ENCODE data around the gene LAPTM5.

Gene LAPTM5

DNA sequence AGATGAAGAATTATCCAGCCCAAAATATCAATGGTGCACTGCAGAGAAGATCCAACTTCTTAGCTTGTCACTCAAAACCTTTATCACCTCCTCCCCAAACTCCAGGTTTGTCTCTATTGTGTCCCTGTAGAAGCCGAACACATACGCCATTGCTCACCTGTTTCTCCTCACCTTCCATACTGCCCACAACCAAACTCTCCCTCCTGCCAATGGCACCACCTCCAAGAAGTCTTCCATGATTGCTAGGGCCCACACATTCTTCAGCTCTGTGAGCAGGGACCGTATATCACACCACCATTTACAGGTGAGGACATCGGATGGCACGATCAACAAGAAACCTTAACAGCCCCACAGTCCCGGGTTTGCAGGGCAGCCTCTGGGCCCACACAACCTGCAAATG, 2.2 kb downstream of the LAPTM5 start:
- no peak for DNase-seq

DNA sequence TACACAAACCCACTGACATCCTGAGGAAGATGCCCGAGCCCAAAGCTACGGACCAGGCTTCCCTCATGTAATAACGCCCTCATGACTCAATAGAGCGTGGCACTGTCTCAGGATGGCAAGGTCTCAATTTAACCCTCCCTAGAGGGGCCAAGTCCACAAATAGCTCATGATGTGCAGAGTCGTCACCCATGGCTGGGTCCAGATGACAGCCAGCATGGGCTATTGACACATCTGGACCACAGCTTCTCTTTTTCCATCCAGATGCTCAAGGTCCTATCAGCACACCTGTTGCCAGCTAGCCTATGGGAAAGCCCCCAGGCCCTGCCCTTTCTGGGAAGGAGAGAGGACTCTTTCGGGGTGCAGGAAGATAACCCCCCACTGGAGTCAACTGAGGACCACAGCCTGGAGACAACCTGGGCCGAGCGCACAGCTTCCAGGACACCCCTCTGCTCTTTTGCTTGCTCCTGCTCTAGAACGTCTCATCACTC, 2.8 kb downstream of the LAPTM5 start:
- no peak for DNase-seq

DNA sequence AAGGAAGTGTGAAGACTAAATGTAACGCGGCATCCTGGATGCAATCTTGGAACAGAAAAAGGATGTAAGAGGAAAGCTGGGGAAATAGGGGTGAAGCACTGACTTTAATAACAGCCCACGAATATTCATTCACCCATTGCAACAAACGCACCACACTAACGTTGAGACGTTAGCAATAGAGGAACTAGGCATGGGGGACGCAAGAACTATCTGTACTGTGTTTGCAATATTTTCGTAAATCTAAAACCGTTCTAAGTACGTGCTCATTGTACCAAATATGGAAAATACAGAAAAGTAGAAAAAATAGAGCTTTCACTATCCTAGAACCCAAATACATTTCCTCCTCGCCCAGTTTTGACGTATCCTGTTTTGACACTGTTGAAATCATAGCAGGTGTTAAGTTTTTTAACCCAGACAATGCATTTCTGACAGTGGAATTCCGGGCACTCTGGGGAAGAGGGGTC, 3.9 kb downstream of the LAPTM5 start:
- DNase-seq: no peak

DNA sequence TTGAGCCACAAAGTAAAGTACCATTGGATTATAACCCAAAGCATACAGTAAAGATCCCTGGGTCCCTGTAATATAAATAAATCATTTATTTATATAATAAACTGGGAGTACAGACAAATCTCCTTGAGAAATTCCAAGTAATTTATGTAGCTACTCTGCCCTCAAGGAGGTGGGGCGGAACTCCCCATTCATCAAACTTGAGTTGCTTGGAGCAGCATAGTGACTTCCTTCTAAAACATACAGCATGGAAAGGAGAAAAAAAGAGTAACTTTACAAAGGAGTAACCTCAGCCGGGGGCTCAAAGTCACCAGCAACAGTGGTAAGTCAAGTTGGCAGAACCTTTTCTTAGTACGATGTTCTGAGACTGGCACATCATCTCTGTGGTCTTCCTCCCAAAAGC, 4.5 kb downstream of the LAPTM5 start:
- DNase-seq: no peak

DNA sequence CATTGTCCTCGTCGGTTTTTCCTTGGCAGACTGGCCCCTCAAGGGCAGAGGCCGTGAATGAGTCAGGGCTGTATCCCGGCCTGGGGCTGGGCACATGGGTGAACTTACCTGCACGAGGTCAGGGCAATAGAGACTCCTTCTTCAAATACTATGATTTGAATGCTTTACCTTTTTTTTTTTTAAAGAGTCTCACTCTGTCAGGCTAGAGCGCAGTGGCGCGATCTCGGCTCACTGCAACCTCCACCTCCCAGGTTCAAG, 5.0 kb downstream of the LAPTM5 start:
- DNase-seq: no peak

DNA sequence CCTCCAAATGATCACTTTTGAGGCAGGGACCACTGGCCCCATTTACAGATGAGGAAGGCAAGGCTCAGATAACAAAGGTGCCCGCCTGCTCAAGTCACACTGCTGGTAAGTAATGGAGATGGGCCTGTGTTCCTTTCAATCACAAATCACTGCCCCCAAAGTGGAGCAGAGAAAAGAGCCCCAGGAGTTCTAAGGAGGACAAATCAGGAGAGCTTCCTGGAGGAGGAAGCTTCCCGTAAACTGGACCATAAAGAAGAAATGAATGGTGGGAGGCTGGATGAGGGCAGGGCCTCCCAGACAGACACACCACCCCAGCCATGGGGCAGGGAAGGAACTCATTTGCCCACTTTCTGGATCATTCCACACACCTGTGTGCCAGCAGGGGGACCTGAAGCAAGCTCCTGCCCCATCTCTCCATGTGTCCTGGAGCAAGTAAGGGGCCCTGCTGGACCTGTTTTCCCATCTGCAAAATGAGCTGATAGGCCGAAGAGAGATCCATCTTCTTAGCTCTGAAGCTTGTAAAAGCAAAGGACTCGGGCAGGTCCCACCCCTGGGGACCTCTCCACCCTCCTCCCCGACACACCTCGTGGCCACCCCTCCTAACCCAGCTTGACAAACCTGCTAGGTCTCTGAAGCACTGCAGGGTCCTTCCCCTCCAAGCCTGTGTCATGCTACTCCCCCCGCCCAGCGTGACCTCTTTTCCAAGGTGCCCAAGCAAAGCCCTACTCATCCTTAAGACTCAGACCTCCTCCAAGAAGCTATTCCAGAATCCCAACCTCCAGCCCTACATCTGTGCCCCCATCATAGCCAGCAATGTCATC, 5.5 kb downstream of the LAPTM5 start:
- no peak for DNase-seq

DNA sequence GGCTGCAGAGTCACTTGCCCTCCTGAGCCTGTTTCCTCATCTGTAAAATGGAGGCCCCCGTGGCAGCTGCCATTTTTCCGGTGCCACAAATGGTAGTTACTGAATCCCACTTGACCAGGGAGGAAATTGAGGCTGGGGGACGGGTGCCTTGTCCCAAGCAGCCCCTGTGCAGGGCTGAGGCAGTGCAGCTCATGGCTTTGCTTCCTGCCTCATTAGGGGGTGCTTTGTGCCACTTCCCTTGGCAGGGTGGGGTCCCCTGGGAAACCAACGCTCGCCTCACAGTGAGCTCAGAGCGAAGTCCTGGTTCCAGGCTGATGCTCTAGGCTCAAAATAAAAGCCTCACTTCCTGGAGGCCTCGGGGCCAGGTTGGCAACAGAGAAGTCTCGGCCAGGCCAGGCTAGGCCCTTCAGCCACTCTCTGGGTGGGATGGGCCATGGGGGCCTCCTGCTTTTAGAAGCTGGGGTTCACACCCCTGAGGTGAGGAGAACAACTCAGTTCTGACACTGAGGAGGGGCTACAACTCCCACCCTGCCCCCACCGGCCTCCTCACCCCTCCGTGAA, 6.8 kb downstream of the LAPTM5 start:
- no peak for DNase-seq

DNA sequence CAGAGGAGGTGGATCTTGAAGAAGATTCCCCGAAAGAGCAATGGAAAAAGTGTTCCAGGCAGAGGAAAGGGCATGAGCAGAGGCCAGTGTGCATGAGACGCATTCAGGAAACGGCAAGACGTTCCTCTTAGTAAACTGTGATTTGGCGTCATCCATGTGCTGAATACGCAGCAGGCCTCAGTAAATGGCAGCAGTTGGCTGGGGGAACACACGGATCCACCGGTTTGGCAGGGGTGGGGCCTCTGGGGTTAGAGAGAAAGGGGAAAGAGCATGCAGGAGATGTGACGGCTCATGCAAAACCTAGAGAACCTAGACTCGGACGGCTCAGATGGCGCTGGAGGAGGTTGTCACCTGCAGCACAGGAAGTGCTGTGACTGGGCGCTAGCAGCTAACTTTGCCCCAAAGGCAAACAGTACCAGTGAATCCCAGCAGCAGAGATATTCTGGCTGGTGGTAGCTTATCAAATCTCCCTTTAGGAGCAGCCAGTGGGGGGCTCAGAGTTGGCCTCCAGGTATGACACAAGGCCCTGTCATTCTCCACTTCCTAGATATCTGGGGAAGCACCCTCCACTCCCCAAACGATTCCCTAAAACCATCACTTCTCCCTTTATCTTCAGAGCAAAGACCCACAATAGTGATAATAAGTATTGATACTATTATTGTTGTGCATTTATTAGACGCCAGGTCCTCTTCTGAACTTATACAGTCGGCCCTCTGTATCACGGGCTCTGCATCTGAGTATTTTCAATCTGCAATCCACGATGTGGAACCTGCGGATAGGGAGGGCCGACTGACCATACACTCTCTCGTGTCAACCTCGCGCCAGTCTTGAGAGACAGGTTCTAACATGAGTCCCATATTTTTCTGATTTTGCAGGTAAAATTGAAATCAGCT, 7.6 kb downstream of the LAPTM5 start:
- DNase-seq: no peak

DNA sequence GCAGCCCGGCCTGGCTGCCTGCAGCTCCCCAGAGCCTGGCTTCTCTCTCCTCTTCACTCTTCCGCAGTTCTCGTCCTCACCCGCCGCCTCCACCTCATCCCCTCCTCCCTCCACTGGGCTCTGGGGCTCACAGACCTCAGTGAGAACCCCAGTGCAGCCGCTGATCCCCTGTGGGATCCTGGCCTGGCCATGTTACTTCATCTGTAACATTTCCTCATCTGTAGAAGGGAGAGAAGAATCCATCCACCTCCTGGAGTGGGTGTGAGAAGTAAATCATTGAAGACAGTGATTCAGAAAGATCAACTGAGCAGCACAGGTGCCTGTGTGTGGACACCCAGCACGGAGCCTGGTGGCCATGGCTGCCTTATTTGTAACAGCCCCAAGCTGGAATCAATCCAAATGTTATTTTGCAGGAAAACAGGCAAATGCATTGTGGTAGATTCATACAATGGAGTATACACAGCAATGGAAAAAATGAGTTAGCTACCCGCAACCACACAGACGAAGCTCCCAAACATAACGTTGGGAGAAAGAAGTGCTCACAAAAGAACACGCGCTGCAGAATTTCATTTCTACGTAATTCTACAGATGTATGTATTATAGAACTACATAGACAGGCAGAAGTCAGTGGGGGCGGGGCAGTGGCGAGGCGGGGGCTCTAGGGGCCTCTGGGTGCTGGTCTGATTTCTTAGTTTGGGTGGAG, 8.7 kb downstream of the LAPTM5 start:
- no peak for DNase-seq

DNA sequence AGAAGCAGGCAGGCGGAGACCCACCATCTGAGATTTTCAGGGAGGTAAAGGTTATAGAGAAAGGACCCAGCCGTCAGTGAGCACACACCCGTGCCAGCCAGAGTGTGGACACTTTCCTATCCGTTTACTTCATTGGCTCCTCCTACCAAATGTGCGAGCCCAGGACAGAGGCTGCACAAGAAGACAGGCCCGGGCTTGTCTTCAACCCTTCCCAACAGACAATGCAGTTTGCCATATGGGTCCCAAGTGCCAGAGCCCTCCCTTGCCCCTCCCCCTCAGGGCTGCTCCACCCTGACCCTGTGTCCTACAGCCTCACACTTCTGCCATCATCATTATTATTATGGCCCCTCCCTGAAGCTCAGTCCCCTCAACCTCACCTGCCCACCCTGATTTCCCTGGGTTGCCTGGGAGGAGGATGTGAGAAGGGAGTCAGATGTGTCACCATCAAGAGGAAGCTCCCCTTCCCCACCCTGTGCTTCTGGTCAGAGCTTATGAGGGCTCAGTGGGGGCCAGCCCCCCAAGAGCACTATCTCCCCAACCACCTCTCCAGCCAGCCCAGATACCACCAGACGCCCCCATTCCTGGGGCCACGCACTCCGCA, 9.4 kb downstream of the LAPTM5 start:
- no peak for DNase-seq

DNA sequence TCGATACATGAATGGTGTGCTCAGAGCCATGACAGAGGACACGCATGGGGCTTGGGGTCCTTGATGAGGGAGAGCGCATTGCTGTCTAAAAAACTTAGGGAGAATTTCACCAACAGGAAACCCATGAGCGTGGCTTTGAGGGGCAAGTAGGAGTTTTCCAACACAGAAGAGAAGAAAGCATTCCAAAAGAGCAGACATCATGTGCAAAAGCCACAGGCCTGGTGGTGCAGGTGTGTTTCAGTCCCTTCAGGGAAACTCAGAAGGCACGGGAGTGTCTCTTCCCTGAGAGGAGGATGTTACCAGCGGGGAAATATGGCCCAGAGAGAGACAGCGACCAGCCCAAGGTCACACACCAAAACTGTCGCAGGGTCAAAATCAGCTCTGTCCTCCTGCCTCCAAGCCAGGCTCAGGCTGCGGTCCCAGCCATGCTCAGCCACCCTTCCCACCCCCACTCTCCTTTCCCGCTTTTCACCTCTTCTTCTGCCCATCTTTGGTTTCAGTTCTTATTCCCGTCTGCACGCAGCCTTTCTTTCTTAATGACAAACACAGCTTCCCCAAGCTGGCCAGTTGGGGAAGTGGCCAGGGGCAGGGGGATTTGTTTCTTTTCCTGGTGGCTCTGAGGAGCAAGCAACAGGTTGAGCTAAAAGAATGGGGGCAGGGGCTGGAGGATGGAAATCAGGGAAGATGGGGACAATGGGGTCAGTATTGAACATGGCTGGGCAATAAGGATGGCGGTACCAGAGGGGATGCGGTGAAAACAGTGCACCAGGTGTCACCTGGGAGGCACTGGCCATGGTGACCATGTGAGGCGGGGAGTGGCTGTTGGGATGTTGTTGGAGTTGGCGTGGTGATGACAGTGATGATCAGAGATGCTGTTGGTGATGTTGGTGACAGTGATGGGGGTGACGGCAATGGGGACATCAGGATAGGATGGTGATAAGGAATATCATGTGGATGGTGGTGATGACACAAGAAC, 10.3 kb downstream of the LAPTM5 start:
- no peak for DNase-seq

DNA sequence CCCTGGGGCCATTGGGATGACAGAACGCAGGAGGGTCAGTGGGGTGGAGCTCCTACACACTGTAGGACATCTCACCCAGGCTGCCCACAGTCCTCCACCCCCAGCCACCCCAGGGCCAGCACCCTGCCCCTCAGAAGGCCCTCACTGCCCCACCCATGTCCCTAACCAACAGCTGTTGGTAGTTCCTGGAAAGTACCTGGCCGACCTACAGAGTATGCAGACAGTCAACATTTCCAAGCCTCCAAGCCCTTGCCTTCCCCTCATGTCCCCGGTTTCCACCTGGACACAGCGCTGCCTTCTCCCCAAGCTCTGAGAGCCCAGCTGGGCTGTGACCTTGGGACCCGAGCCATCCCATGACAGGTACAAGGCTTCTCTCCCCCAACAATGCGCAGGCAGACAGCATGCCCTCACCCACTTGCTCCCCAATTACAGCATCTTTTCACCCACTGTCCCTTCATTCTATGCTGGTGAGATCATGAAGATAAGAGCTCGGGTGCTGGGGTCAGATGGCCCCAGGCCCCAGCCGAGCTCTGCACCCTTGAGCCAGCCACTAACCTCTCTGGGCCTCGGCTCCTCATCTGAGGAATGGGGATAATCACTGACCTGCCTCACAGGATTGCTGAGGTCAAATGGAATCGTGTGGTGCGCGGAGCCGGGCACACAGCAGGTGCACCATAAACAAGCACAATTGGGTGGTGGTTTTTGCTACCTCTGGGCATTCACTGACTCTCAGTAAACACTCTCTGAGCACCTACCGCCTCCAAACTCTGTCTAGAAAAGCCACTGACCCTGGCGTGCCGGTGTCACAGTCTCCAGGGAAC, 11.2 kb downstream of the LAPTM5 start:
- DNase-seq: no peak

DNA sequence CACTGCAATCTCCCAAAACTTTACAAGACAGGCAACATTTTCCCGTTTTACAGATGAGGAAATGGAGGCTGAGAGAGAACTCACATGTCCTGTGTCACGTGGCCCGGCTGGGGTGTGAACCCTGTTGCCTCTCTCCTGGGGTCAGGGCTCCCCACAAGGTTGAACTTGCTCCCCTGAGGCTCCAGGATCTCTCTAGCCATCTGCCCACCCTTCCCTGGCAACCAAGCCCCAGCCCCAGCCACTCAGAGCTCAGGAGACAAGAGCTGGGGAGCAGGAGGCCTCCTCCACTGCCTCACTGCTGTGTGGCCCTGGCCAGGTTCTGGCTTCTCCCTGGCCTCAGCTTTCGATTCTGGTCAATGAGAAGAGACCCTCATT, 11.8 kb downstream of the LAPTM5 start:
- no peak for DNase-seq

DNA sequence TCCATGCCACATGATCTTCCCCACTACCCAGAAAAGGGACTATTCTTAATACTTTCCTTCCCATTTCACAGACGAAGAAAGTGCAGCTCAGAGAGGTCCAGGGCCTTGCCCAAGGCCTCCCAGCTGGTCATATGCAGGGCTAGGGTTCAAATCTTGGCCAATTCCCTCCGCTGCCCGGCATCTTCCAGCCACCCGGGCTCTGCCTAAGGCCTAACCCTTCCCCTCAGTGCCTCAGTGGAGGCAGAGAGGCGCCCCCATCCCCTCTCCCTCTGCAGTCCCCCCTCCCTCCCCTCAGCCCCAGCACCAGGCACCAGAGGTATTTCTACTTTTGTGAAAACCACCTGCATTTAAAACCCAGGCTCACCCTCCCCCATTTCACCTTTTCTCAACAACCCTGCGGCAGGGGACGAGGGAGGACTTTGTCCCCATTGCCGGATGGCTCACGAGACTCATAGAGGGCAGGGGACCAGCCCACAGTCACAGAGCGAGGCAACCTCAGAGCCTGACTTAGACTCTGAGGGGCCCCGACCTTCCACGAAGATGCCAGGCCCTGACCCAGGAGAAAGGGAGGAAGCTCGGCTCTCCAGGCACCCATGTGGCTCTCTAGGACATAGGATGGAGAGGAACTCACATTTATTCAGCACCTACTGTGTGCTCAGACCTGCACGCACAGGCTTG, 12.3 kb downstream of the LAPTM5 start:
- no peak for DNase-seq

DNA sequence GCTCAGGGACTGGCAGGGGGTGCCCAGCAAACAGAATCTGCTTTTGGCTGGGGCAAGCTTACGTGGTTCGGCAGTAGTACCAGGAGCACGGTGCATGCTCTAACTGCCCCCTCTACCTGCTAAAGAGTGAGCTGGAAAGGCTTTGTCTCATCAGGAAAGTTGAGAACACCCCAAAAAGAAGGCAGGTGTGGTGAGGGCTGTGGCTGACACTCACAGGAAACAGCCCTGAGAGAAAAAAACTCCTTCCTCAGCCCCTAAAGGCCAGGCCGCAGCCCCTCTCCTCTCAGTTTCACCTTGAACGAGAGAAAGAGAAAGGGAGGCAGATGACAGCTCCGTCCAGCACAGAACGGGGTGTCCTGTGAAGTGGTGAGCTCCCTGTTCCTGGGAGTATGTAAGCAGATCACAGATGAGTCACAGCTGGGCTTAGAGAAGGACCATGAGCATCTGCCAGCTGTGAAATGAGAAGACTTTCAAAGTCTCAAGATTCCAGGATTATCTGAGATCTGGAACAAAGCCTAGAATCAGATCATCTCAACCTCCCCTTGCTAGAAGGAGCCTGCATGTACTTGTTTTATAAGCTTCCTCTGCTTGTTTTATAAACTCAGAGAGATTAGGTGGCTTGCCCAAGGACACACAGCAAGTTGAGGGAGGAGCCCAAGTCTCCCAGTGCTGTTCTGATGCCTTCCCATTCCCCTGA, 13.4 kb downstream of the LAPTM5 start:
- DNase-seq: no peak

DNA sequence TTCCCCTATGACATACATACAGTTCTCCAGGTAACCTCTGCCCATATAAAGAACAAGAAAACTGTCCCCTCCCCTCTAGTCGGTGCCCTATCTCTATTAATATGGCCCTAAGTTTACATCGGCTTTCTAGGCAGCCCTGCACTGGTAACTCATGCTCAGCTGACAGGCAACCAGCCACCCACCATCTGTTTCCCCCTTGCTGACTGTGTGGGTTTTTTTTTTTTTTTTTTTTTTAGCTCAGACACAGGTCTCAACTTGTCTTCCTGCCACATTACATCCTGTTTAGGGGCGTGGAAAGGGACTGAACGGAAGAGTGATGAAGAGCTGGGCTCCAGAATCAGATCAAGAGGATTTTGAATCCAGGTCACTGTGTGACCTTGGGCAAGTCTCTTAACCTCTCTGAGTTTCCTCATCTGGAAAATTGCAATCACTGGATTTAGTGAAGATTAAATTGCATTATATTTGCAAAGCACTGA, 14.0 kb downstream of the LAPTM5 start:
- no peak for DNase-seq

DNA sequence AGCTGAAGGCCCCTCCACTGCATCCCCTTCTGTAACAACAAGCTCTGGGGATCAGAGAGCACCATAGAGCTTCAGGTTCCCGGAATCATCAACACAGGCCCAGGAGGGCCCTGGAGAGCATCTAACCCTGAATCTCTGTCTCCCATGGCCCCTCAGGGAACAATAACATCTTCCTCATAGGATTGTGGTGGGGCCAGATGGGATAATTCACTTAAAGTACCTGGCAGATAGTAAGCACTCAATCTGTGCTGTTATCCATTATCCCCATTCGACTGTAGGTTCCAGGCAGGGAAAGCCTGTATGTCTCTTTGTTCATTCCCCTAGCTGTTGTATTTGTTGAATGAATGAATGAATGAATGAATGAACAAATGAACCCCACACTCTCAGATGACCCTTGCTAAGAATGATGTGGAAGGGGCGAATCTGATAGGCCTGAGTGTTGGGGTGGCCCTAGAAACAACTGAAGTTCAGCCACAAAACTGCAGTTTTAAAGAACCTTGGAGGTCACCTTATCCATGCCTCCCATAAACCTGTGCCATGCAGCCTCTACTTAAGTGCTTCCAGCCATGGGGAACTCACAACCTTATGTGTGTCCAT, 14.5 kb downstream of the LAPTM5 start:
- DNase-seq: no peak

DNA sequence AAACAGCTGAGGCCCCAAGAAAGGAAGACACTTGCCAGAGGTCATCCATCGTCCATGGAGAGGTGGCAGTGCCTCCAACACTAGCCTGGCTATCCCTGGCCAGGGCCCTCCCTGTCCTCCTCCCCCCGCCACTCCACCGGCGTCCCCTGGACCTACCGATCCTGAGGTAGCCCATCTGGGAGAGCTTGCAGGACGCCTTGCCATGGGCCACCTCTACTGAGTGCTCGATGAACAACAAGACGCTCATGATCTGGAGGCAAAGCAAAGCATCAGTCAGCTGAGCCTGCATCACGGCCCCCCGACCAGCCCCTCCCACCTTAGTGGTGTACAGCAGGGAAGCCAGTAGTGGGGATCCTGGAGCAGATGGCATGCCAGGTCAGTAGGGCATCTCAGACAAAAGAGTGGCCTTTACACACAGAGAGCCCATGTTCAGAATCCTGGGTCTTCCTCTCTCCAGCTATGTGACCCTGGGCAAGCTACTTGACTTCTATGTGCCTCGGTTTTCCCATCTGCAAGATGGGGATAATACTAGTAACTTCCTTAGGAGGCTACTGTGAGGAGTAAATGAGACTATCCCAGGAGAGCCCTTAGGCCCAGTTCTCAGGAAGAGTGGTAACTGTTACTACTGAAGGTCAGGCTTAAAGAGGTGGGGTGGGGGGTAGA, 15.1 kb downstream of the LAPTM5 start:
- DNase-seq: no peak

All from NCI-H2081 treated with DMSO at 0.1 percent for 48 hours (cell line).